DND-41 (cell line): ENCODE results near the gene DPYSL4.

Source experiments
- ATAC-seq: fragments of 200-7000 bp; cut with Tn5 transposase; 3 replicates; pipeline ENCODE4 v1.9.1; 2021; ENCODE audit warnings: low read depth; ENCODE audit not compliant: insufficient read depth
- DNase-seq: peaks from one replicate; pipeline ENCODE4 v3.0.0-alpha.2; 2020
- H2AFZ ChIP-seq: 2 replicates; pipeline ENCODE4 v1.6.0; 2012; ENCODE audit warnings: low read depth, low read length
- H3K27ac ChIP-seq: 2 replicates; pipeline ENCODE4 v1.5.1; 2012; ENCODE audit warnings: low read length, inconsistent platforms
- H3K27me3 ChIP-seq: fragments of 200-600 bp; sonication (generic); 2 replicates; pipeline ENCODE4 v1.6.0; 2012; ENCODE audit warnings: low read length, mild to moderate bottlenecking, inconsistent platforms; ENCODE audit not compliant: insufficient read depth, poor library complexity
- H3K36me3 ChIP-seq: 2 replicates; pipeline ENCODE4 v1.5.1; 2012; ENCODE audit warnings: low read length, inconsistent platforms; ENCODE audit not compliant: insufficient read depth
- H3K4me1 ChIP-seq: 2 replicates; pipeline ENCODE4 v1.5.1; 2012; ENCODE audit warnings: mild to moderate bottlenecking, low read length; ENCODE audit not compliant: insufficient read depth
- H3K4me2 ChIP-seq: 2 replicates; pipeline ENCODE4 v1.6.0; 2012; ENCODE audit warnings: mild to moderate bottlenecking, moderate library complexity, low read length, inconsistent platforms; ENCODE audit not compliant: insufficient read depth
- H3K4me3 ChIP-seq, 2 experiments: fragments of 200-600 bp in 1 of 2; shearing (Covaris generic) in 1 of 2; 2 replicates each; pipeline ENCODE4 v1.5.1; 2012 to 2016; ENCODE audit warnings: inconsistent platforms in 2 of 2, low read length in 2 of 2, mild to moderate bottlenecking in 2 of 2, low read depth in 1 of 2, moderate library complexity in 1 of 2
- H3K79me2 ChIP-seq: 2 replicates; pipeline ENCODE4 v1.6.0; 2012; ENCODE audit warnings: low read length, inconsistent platforms; ENCODE audit not compliant: insufficient read depth
- H3K9ac ChIP-seq: 2 replicates; pipeline ENCODE4 v1.6.0; 2012; ENCODE audit warnings: low read depth, mild to moderate bottlenecking, inconsistent platforms, low read length, moderate library complexity
- H3K9me3 ChIP-seq: 2 replicates; pipeline ENCODE4 v1.5.1; 2012; ENCODE audit warnings: low read length, moderate library complexity, mild to moderate bottlenecking, inconsistent platforms; ENCODE audit not compliant: insufficient read depth, severe bottlenecking
- H4K20me1 ChIP-seq: 2 replicates; pipeline ENCODE4 v1.6.0; 2012; ENCODE audit warnings: low read length; ENCODE audit not compliant: insufficient read depth
- CTCF ChIP-seq: IDR thresholded peaks from 2 replicates; pipeline ENCODE4 v1.5.1; 2012; ENCODE audit warnings: borderline replicate concordance, low read length, moderate library complexity, mild to moderate bottlenecking; ENCODE audit not compliant: poor library complexity, severe bottlenecking; ENCODE audit errors: extremely low read depth
- EZH2 ChIP-seq: IDR thresholded peaks from 3 replicates; pipeline ENCODE4 v1.6.1; 2012; ENCODE audit warnings: borderline replicate concordance, low read depth, mild to moderate bottlenecking, moderate library complexity, low read length, inconsistent platforms; ENCODE audit not compliant: severe bottlenecking

DPYSL4 gene

DNA sequence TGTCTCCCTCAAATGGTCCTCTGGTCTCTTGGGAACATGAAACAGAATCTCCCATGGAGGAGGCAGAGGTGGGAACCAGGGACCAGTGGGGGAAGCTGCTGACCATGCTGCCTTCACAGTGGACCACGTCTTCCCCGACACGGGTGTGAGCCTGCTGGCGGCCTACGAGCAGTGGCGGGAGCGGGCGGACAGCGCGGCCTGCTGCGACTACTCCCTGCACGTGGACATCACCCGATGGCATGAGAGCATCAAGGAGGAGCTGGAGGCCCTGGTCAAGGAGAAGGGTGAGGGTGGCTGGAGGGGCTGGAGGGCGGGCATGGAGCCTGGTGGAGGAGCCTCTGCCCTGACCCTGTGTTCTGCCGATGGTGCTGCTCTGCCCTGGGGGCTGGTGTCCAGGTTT is 8.0 kb downstream of the DPYSL4 start:
- Histone ChIP-seq H3K36me3 (no peaks in the 10 kb centered on the region), H3K4me1 (no peaks in the 10 kb centered on the region), H3K9me3 (no peaks in the 10 kb centered on the region), H3K9ac (no peak overlapping the region), H3K79me2 (no peaks in the 10 kb centered on the region), H3K4me2 (no peak overlapping the region), H4K20me1 (peaks cover 13% of the 10 kb centered on the region), H2AFZ (no peak overlapping the region), H3K4me3 (no peak overlapping the region), H3K27ac (no peak overlapping the region), H3K27me3 (no peaks in the 10 kb centered on the region)
- TF ChIP-seq EZH2 (no peak), CTCF (no peak)
- ATAC-seq (0 out of 3 replicates have a peak, but pooled peaks have one; percentile 12), DNase-seq (no peak)

- TF ChIP-seq EZH2 (no peak), CTCF (no peak)
- no peak overlapping the region for H3K9ac ChIP-seq
- DNase-seq (no peak), ATAC-seq (no peak)
- no peaks in the 10 kb centered on the region for H3K79me2 ChIP-seq
- no peak overlapping the region for H2AFZ ChIP-seq
- no peak overlapping the region for H3K4me3 ChIP-seq
- H3K9me3 ChIP-seq = no peaks in the 10 kb centered on the region
- H3K4me2 ChIP-seq = no peak overlapping the region
- H3K36me3 ChIP-seq = no peaks in the 10 kb centered on the region
- H3K27ac ChIP-seq = no peak overlapping the region
- H4K20me1 ChIP-seq = peaks cover 13% of the 10 kb centered on the region; the same call in 1 of the 2 replicates
- H3K4me1 ChIP-seq = no peaks in the 10 kb centered on the region
- no peaks in the 10 kb centered on the region for H3K27me3 ChIP-seq
Measured at GRCh38 chr10:132195366-132196075, 8.8 kb downstream of the DPYSL4 start.

- Histone ChIP-seq H3K79me2 (no peaks in the 10 kb centered on the region), H3K9me3 (no peaks in the 10 kb centered on the region), H3K9ac (no peak overlapping the region), H3K27me3 (no peaks in the 10 kb centered on the region), H3K4me3 (no peak overlapping the region), H3K4me1 (no peaks in the 10 kb centered on the region), H3K27ac (no peak overlapping the region), H3K36me3 (no peaks in the 10 kb centered on the region), H2AFZ (no peak overlapping the region), H3K4me2 (no peak overlapping the region), H4K20me1 (peaks cover 13% of the 10 kb centered on the region; the same call in 1 of the 2 replicates)
- ATAC-seq (no peak), DNase-seq (no peak)
- no peak for TF ChIP-seq EZH2
- no peak for TF ChIP-seq CTCF
Measured at GRCh38 chr10:132196178-132197113, 9.7 kb downstream of the DPYSL4 start.
